SU-DHL-6 (cell line): ENCODE results near the gene TBCK.

ENCODE experiments used
- H2AFZ ChIP-seq: fragments of 200-600 bp; sonication (generic); 2 replicates; pipeline ENCODE4 v1.6.1; 2014; ENCODE audit warnings: low read depth, mild to moderate bottlenecking, moderate library complexity, mixed read lengths, antibody characterized with exemption, low read length; ENCODE audit not compliant: severe bottlenecking
- H3F3A ChIP-seq: fragments of 200-600 bp; shearing (Covaris generic); 2 replicates; pipeline ENCODE4 v1.6.0; 2016; ENCODE audit warnings: antibody characterized with exemption, mild to moderate bottlenecking; ENCODE audit not compliant: insufficient read depth
- H3K27ac ChIP-seq: fragments of 200-600 bp; sonication (generic); 2 replicates; pipeline ENCODE4 v1.5.1; 2016; ENCODE audit warnings: low read depth, mild to moderate bottlenecking, low read length, moderate library complexity, mixed read lengths
- H3K27me3 ChIP-seq: fragments of 200-600 bp; sonication (generic), shearing (Covaris generic); 2 replicates; pipeline ENCODE4 v1.6.0; 2014; ENCODE audit warnings: mild to moderate bottlenecking, low read length
- H3K36me3 ChIP-seq: fragments of 200-600 bp; sonication (generic); 2 replicates; pipeline ENCODE4 v1.6.1; 2014; ENCODE audit warnings: mild to moderate bottlenecking, low read length, mixed read lengths
- H3K4me2 ChIP-seq: fragments of 300-600, 200-600 bp; shearing (Covaris generic), sonication (generic); 2 replicates; pipeline ENCODE4 v1.6.0; 2014; ENCODE audit warnings: low read length, low read depth, mild to moderate bottlenecking; ENCODE audit not compliant: poor library complexity, severe bottlenecking
- H3K4me3 ChIP-seq: fragments of 200-600 bp; sonication (generic); 2 replicates; pipeline ENCODE4 v1.5.1; 2014; ENCODE audit warnings: antibody characterized with exemption, low read length, mild to moderate bottlenecking, mixed read lengths; ENCODE audit not compliant: insufficient read depth, poor library complexity, severe bottlenecking
- H3K79me2 ChIP-seq: fragments of 200-600 bp; sonication (generic); 2 replicates; pipeline ENCODE4 v1.6.1; 2014; ENCODE audit warnings: mild to moderate bottlenecking, low read length, moderate library complexity; ENCODE audit not compliant: insufficient read depth
- H3K9ac ChIP-seq: fragments of 200-600 bp; sonication (generic); 2 replicates; pipeline ENCODE4 v1.7.0; 2014; ENCODE audit warnings: mild to moderate bottlenecking, low read length
- H3K9me2 ChIP-seq: fragments of 200-600 bp; sonication (generic); replicated peaks from 2 replicates; pipeline ENCODE4 v1.6.1; 2014; ENCODE audit warnings: low read length; ENCODE audit not compliant: insufficient read depth
- H3K9me3 ChIP-seq: fragments of 200-600 bp; sonication (generic); 2 replicates; pipeline ENCODE4 v1.6.1; 2014; ENCODE audit warnings: low read length, mixed read lengths; ENCODE audit not compliant: insufficient read depth
- H4K20me1 ChIP-seq: fragments of 200-600 bp; sonication (generic); 2 replicates; pipeline ENCODE4 v1.6.1; 2014; ENCODE audit warnings: low read depth, mild to moderate bottlenecking, antibody characterized with exemption, low read length, moderate library complexity, mixed read lengths
- CTCF ChIP-seq: fragments of 200-600 bp; sonication (generic); IDR thresholded peaks from one replicate; pipeline ENCODE4 v1.5.1; 2017; ENCODE audit warnings: antibody characterized with exemption, mild to moderate bottlenecking, low read length, moderate library complexity; ENCODE audit not compliant: insufficient read depth, poor library complexity, severe bottlenecking
- EZH2phosphoT487 ChIP-seq: fragments of 200-600 bp; sonication (generic), shearing (Covaris generic); conservative IDR thresholded peaks from 2 replicates; pipeline ENCODE4 v1.6.1; 2018; ENCODE audit warnings: mild to moderate bottlenecking, antibody characterized with exemption, low read length, moderate library complexity, mixed read lengths

The TBCK gene

GRCh38 chr4:106035204-106035603 lies 280.8 kb downstream of the TBCK start:
- no peak overlapping the region for H3K27ac ChIP-seq
- no peaks in the 10 kb centered on the region for H3K27me3 ChIP-seq
- H3F3A ChIP-seq: no peaks in the 10 kb centered on the region
- H2AFZ ChIP-seq: no peak overlapping the region
- no peak overlapping the region for H3K9ac ChIP-seq
- no peak overlapping the region for H3K4me3 ChIP-seq
- no peaks in the 10 kb centered on the region for H3K79me2 ChIP-seq
- no peaks in the 10 kb centered on the region for H4K20me1 ChIP-seq
- no peaks in the 10 kb centered on the region for H3K9me2 ChIP-seq
- no peaks in the 10 kb centered on the region for H3K9me3 ChIP-seq
- no peak overlapping the region for H3K4me2 ChIP-seq
- H3K36me3 ChIP-seq: no peaks in the 10 kb centered on the region
- TF ChIP-seq EZH2phosphoT487 (no peak), CTCF (no peak)

- Histone ChIP-seq H3F3A (no peaks in the 10 kb centered on the region), H3K9ac (no peak overlapping the region), H3K9me3 (no peaks in the 10 kb centered on the region), H3K79me2 (no peaks in the 10 kb centered on the region), H3K9me2 (no peaks in the 10 kb centered on the region), H2AFZ (no peak overlapping the region), H4K20me1 (no peaks in the 10 kb centered on the region), H3K4me3 (no peak overlapping the region), H3K4me2 (no peak overlapping the region), H3K36me3 (no peaks in the 10 kb centered on the region), H3K27ac (no peak overlapping the region), H3K27me3 (no peaks in the 10 kb centered on the region)
- TF ChIP-seq CTCF: no peak
- no peak for TF ChIP-seq EZH2phosphoT487
These were observed 281.3 kb downstream of the TBCK start for GRCh38 chr4:106034751-106035150.

- Histone ChIP-seq H2AFZ (no peak overlapping the region), H3K27ac (no peak overlapping the region), H3K4me2 (no peak overlapping the region), H3K27me3 (no peaks in the 10 kb centered on the region), H3K79me2 (no peaks in the 10 kb centered on the region), H3K9me2 (no peaks in the 10 kb centered on the region), H3K4me3 (no peak overlapping the region), H4K20me1 (no peaks in the 10 kb centered on the region), H3F3A (no peaks in the 10 kb centered on the region), H3K9me3 (no peaks in the 10 kb centered on the region), H3K36me3 (no peaks in the 10 kb centered on the region), H3K9ac (no peak overlapping the region)
- TF ChIP-seq EZH2phosphoT487: no peak
- no peak for TF ChIP-seq CTCF
These were observed 281.8 kb downstream of the TBCK start for GRCh38 chr4:106034220-106034619.
